A549 (cell line): ENCODE results near the gene ANKHD1. TPM values are rescaled to one million over a fixed set of nuclear protein-coding genes. Genes with fewer than 3 reads are reported as not detected.

Source experiments
- ATAC-seq, 2 experiments: fragments of 200-7000 bp in 1 of 2; fragments of >200 bp in 1 of 2; cut with Nextera tagmentation in 1 of 2; cut with Tn5 transposase in 1 of 2; 3 replicates each; pipeline versions ENCODE4 v1.8.0 to v1.9.1; 2018 to 2020; ENCODE audit warnings: mild to moderate bottlenecking in 1 of 2, moderate library complexity in 1 of 2
- CTCF ChIA-PET: fragments of 300-600 bp; sonication (Branson Sonifier 250); formaldehyde crosslinking; extraction: SDS; loops from one replicate; lab custom pipeline; 2021; ENCODE audit warnings: antibody characterized with exemption, inconsistent platforms; lab: Yijun Ruan, JAX
- POLR2A ChIA-PET: fragments of 350-600 bp; formaldehyde crosslinking; extraction: SDS; loops from one replicate; lab custom pipeline; 2021; ENCODE audit warnings: antibody characterized with exemption, inconsistent platforms; lab: Yijun Ruan, JAX
- DNase-seq, 2 experiments: peaks; one replicate each; pipeline versions ENCODE4 v3.0.0 to v3.0.0-alpha.2; 2011 to 2016; ENCODE audit warnings: low read depth in 1 of 2, low spot score in 1 of 2
- FAIRE-seq: peaks from 2 replicates; lab custom pipeline; 2011; peaks lifted over from hg19 to GRCh38; lab: Jason Lieb, UNC
- H3K27ac ChIP-seq, 2 experiments: fragments of >200 bp; sonication (Bioruptor Twin); formaldehyde crosslinking; 3 replicates each; pipeline ENCODE4 v1.5.1; 2016 to 2017
- H3K4me1 ChIP-seq: fragments of >200 bp; sonication (Bioruptor Twin); formaldehyde crosslinking; 3 replicates; pipeline ENCODE4 v1.6.1; 2016
- H3K4me2 ChIP-seq: fragments of >200 bp; sonication (Bioruptor Twin); formaldehyde crosslinking; 3 replicates; pipeline ENCODE4 v1.6.1; 2016
- H3K4me3 ChIP-seq: fragments of >200 bp; sonication (Bioruptor Twin); formaldehyde crosslinking; 3 replicates; pipeline ENCODE4 v1.5.1; 2016
- H3K9me3 ChIP-seq: fragments of >200 bp; sonication (Bioruptor Twin); formaldehyde crosslinking; 3 replicates; pipeline ENCODE4 v1.6.1; 2016
- BHLHE40 ChIP-seq: IDR thresholded peaks from 2 replicates; pipeline ENCODE4 v1.6.1; 2012; ENCODE audit warnings: low read depth, low read length, inconsistent platforms
- CBX2 ChIP-seq: fragments of 200-600 bp; sonication (generic); IDR thresholded peaks from 2 replicates; pipeline ENCODE4 v1.6.1; 2016; ENCODE audit warnings: low read depth, mild to moderate bottlenecking, borderline replicate concordance
- CBX8 ChIP-seq: fragments of 200-600 bp; sonication (generic); IDR thresholded peaks from 2 replicates; pipeline ENCODE4 v1.6.1; 2016
- CHD4 ChIP-seq: fragments of 200-600 bp; sonication (generic); IDR thresholded peaks from 2 replicates; pipeline ENCODE4 v1.6.1; 2016; ENCODE audit warnings: antibody characterized with exemption, mild to moderate bottlenecking, borderline replicate concordance
- EHF ChIP-seq: fragments of 250-450 bp; sonication (Bioruptor Pico); IDR thresholded peaks from 2 replicates; pipeline ENCODE4 v1.5.0; 2020; ENCODE audit warnings: mild to moderate bottlenecking
- ESRRA ChIP-seq: fragments of 150-350 bp; IDR thresholded peaks from 2 replicates; pipeline ENCODE4 v1.6.1; 2014; ENCODE audit warnings: mild to moderate bottlenecking, low read length, borderline replicate concordance
- HEYL ChIP-seq: fragments of 250-450 bp; sonication (Bioruptor Pico); IDR thresholded peaks from 2 replicates; pipeline ENCODE4 v1.8.0; 2021; ENCODE audit warnings: mild to moderate bottlenecking, moderate library complexity
- JUN ChIP-seq, 2 experiments: fragments of >200 bp; sonication (Bioruptor Twin); formaldehyde crosslinking; IDR thresholded peaks; 2 replicates in 1 of 2; 3 replicates in 1 of 2; pipeline ENCODE4 v1.6.1; 2016 to 2017
- JUNB ChIP-seq: fragments of >200 bp; sonication (Bioruptor Twin); formaldehyde crosslinking; IDR thresholded peaks from 2 replicates; pipeline ENCODE4 v1.6.1; 2016
- MAFK ChIP-seq: fragments of 450-650 bp; IDR thresholded peaks from 2 replicates; pipeline ENCODE4 v1.6.1; 2014; ENCODE audit not compliant: partially characterized antibody
- MAZ ChIP-seq: fragments of 150-350 bp; IDR thresholded peaks from 2 replicates; pipeline ENCODE4 v1.6.1; 2014; ENCODE audit warnings: antibody characterized with exemption, low read depth, low read length, borderline replicate concordance
- MYC ChIP-seq: IDR thresholded peaks from 2 replicates; pipeline ENCODE4 v1.6.1; 2012; ENCODE audit warnings: mild to moderate bottlenecking, inconsistent platforms, low read length, improper control_type of control experiment, borderline replicate concordance
- NFE2L2 ChIP-seq: fragments of 150-350 bp; conservative IDR thresholded peaks from 2 replicates; pipeline ENCODE4 v1.6.1; 2014; ENCODE audit warnings: low read length
- NPAS2 ChIP-seq: fragments of 250-450 bp; sonication (Bioruptor Pico); IDR thresholded peaks from 2 replicates; pipeline ENCODE4 v1.8.0; 2022; ENCODE audit warnings: mild to moderate bottlenecking, moderate library complexity, borderline replicate concordance
- PHF8 ChIP-seq: fragments of 200-600 bp; sonication (generic); IDR thresholded peaks from 2 replicates; pipeline ENCODE4 v1.6.1; 2016; ENCODE audit warnings: low read depth, mild to moderate bottlenecking, antibody characterized with exemption, moderate library complexity, borderline replicate concordance
- RCOR1 ChIP-seq: fragments of 150-350 bp; IDR thresholded peaks from 2 replicates; pipeline ENCODE4 v1.6.1; 2014; ENCODE audit warnings: antibody characterized with exemption, low read length, low read depth
- RFX5 ChIP-seq: fragments of 450-650 bp; IDR thresholded peaks from 2 replicates; pipeline ENCODE4 v1.7.1; 2014; ENCODE audit warnings: antibody characterized with exemption, mild to moderate bottlenecking, moderate library complexity
- TFCP2L1 ChIP-seq: fragments of 250-450 bp; sonication (Bioruptor Pico); IDR thresholded peaks from 2 replicates; pipeline ENCODE4 v1.5.0; 2021; ENCODE audit warnings: mild to moderate bottlenecking
- ZNF302 ChIP-seq: fragments of 250-450 bp; sonication (Bioruptor Pico); IDR thresholded peaks from 2 replicates; pipeline ENCODE4 v1.9.0; 2021; ENCODE audit warnings: inconsistent platforms, mild to moderate bottlenecking, moderate library complexity
- ZSCAN20 ChIP-seq: fragments of 250-450 bp; sonication (Bioruptor Pico); IDR thresholded peaks from 2 replicates; pipeline ENCODE4 v1.8.0; 2022; ENCODE audit warnings: mild to moderate bottlenecking, moderate library complexity
- WGBS: methylation state at CpG from one replicate; pipeline ENCODE4 v1.1.6; 2017; ENCODE audit errors: missing lambda C conversion rate; 5-methylcytosine and 5-hydroxymethylcytosine counted together
- polyA plus RNA-seq, 4 experiments: library from polyadenylated mRNA; depleted of rRNA in 3 of 4; stranded (reverse); fragments of >200 nt; fragmentation: RNase III in 1 of 4; extraction: RNeasy Plus Mini Kit Qiagen cat#74134 plus additional on column Dnase treatment in 1 of 4; gene quantifications; 2 replicates in 3 of 4; 3 replicates in 1 of 4; pipeline ENCODE4 v1.2.3, GENCODE V29; 2011 to 2017
- TF ChIP-seq, protein P1 (sequence below): IDR thresholded peaks from 2 replicates; pipeline ENCODE4 v1.6.1; 2012
- TF ChIP-seq, protein P2 (sequence below): fragments of >200 bp; sonication (Bioruptor Twin); formaldehyde crosslinking; IDR thresholded peaks from 3 replicates; pipeline ENCODE4 v1.6.1; 2016
- TF ChIP-seq, protein P3 (sequence below): fragments of >200 bp; sonication (Bioruptor Twin); formaldehyde crosslinking; IDR thresholded peaks from 2 replicates; pipeline ENCODE4 v1.6.1; 2016
- TF ChIP-seq, protein P4 (sequence below): fragments of 250-450 bp; sonication (Bioruptor Pico); IDR thresholded peaks from 2 replicates; pipeline ENCODE4 v1.5.0; 2020; ENCODE audit warnings: low read depth, mild to moderate bottlenecking, moderate library complexity
- TF ChIP-seq, protein P5 (sequence below): fragments of 450-650 bp; IDR thresholded peaks from 2 replicates; pipeline ENCODE4 v1.6.1; 2014; ENCODE audit warnings: antibody characterized with exemption
- TF ChIP-seq, protein P6 (sequence below): fragments of >200 bp; sonication (Bioruptor Twin); formaldehyde crosslinking; IDR thresholded peaks from 3 replicates; pipeline ENCODE4 v1.5.1; 2016

Gene ANKHD1
- polyA plus RNA-seq, 2 of the 4 experiments (the other 2 are of a cell fraction), result 46.9 to 94.1 TPM

DNA sequence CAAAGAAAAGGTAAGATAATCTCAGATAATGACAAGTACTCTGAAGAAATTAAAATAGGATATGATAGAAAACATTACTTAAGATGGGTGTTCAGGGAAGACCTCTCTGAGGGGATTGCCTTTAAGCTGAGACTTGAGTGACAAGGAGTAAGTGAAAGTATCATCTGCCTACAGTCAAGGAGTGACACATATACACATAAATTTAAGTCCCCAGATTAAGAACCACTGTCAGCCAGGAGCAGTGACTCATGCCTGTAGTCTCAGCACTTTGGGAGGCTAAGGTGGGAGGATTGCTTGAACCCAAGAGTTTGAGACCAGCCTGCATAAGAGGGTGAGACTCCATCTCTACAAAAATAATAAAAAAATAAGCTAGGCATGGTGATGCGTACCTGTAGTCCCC is 19.7 kb upstream of the ANKHD1 start:
- CTCF ChIA-PET, result interaction anchor here (0.5 to 7.6 kb wide), 4 partner anchors 9 to 137 kb away, joined by 3 to 49 read pairs (median 3); no protein-coding TSS in a partner anchor
- DNase-seq (no peak), ATAC-seq (no peak), FAIRE-seq (no peak)
- TF ChIP-seq, protein P1, sequence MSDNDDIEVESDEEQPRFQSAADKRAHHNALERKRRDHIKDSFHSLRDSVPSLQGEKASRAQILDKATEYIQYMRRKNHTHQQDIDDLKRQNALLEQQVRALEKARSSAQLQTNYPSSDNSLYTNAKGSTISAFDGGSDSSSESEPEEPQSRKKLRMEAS, result no peak
- TF ChIP-seq, protein P2, sequence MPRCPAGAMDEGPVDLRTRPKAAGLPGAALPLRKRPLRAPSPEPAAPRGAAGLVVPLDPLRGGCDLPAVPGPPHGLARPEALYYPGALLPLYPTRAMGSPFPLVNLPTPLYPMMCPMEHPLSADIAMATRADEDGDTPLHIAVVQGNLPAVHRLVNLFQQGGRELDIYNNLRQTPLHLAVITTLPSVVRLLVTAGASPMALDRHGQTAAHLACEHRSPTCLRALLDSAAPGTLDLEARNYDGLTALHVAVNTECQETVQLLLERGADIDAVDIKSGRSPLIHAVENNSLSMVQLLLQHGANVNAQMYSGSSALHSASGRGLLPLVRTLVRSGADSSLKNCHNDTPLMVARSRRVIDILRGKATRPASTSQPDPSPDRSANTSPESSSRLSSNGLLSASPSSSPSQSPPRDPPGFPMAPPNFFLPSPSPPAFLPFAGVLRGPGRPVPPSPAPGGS, result no peak
- 94% methylated on average over 1 of the region's 1 CpG for WGBS
- H3K27ac ChIP-seq, result no peak overlapping the region
- H3K4me1 ChIP-seq, result no peaks in the 10 kb centered on the region
- no peak overlapping the region for H3K4me2 ChIP-seq
- POLR2A ChIA-PET, result no interaction called here
- no peak overlapping the region for H3K4me3 ChIP-seq
- H3K9me3 ChIP-seq, result peaks cover 6% of the 10 kb centered on the region; the same call in 1 of the 3 replicates

- FAIRE-seq (no peak), ATAC-seq (no peak), DNase-seq (no peak)
- peaks cover 6% of the 10 kb centered on the region; the same call in 1 of the 3 replicates for H3K9me3 ChIP-seq
- ChIA-PET CTCF (interaction anchor here (0.9 to 7.6 kb wide), 2 partner anchors 10 to 138 kb away, joined by 3 to 49 read pairs; no protein-coding TSS in a partner anchor), POLR2A (interaction anchor here (0.7 kb wide), 1 partner anchor 18 kb away, joined by 5 read pairs; no protein-coding TSS in a partner anchor)
- H3K27ac ChIP-seq, result no peak overlapping the region
- H3K4me3 ChIP-seq, result no peak overlapping the region
- H3K4me1 ChIP-seq, result no peaks in the 10 kb centered on the region
- H3K4me2 ChIP-seq, result no peak overlapping the region
- TF ChIP-seq MAFK, result peak; percentile 90
- TF ChIP-seq, protein P3, sequence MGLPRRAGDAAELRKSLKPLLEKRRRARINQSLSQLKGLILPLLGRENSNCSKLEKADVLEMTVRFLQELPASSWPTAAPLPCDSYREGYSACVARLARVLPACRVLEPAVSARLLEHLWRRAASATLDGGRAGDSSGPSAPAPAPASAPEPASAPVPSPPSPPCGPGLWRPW, result no peak
Measured at GRCh38 chr5:140382866-140383265, 18.8 kb upstream of the ANKHD1 start.

- 75% methylated on average over 2 of the region's 2 CpGs for WGBS
- CTCF ChIA-PET, result interaction anchor here (7.6 kb wide), 1 partner anchor 10 kb away, joined by 49 read pairs; no protein-coding TSS in a partner anchor
Measured at GRCh38 chr5:140383300-140383699, 18.3 kb upstream of the ANKHD1 start.

DNA sequence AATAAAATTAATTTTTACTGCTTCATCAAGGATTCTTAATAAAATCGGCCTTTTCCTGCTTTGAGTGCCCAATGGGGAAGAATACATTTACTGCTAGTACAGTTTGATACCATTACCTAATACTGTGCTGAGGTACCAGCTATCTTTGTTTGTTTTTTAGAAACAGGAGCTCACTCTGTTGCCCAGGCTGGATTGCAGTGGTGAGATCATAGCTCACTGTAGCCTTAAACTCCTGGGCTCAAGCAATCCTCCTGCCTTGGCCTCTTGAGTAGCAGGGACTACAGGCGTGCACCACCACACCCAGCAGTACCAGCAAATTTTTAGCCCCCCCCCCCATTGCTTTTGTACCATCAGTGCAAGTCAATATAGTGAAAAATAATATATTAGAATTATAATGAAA is 13.6 kb upstream of the ANKHD1 start:
- 73% methylated on average over 2 of the region's 2 CpGs for WGBS
- no peak for ATAC-seq
- ChIA-PET CTCF (interaction anchor here (1.3 to 7.6 kb wide), 6 partner anchors 10 to 25 kb away, joined by 3 to 49 read pairs (median 7); no protein-coding TSS in a partner anchor), POLR2A (no interaction called here)
- no peak for DNase-seq
- Histone ChIP-seq H3K4me2 (no peak overlapping the region), H3K4me3 (no peak overlapping the region), H3K4me1 (no peaks in the 10 kb centered on the region), H3K27ac (no peak overlapping the region), H3K9me3 (no peaks in the 10 kb centered on the region)
- no peak for FAIRE-seq
- TF ChIP-seq ZSCAN20 (CRISPR knock-in tag), result no peak
- TF ChIP-seq MYC, result no peak
- no peak for TF ChIP-seq CBX8
- TF ChIP-seq CBX2, result no peak
- TF ChIP-seq JUNB, result no peak
- TF ChIP-seq EHF (CRISPR knock-in tag), result no peak
- TF ChIP-seq MAZ, result no peak
- no peak for TF ChIP-seq BHLHE40
- no peak for TF ChIP-seq MAFK
- TF ChIP-seq, protein P4, sequence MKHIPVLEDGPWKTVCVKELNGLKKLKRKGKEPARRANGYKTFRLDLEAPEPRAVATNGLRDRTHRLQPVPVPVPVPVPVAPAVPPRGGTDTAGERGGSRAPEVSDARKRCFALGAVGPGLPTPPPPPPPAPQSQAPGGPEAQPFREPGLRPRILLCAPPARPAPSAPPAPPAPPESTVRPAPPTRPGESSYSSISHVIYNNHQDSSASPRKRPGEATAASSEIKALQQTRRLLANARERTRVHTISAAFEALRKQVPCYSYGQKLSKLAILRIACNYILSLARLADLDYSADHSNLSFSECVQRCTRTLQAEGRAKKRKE (CRISPR knock-in tag), result no peak
- TF ChIP-seq RFX5, result no peak
- TF ChIP-seq JUN (IDR thresholded peaks at IDR 0.05), result no peak
- no peak for TF ChIP-seq PHF8
- TF ChIP-seq HEYL (CRISPR knock-in tag), result no peak
- TF ChIP-seq, protein P5, sequence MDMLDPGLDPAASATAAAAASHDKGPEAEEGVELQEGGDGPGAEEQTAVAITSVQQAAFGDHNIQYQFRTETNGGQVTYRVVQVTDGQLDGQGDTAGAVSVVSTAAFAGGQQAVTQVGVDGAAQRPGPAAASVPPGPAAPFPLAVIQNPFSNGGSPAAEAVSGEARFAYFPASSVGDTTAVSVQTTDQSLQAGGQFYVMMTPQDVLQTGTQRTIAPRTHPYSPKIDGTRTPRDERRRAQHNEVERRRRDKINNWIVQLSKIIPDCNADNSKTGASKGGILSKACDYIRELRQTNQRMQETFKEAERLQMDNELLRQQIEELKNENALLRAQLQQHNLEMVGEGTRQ, result no peak

More at GRCh38 chr5:140383300-140383699, 18.3 kb upstream of the ANKHD1 start:
- Histone ChIP-seq H3K4me3 (no peak overlapping the region), H3K9me3 (peaks cover 6% of the 10 kb centered on the region; the same call in 1 of the 3 replicates), H3K27ac (no peak overlapping the region), H3K4me2 (no peak overlapping the region), H3K4me1 (no peaks in the 10 kb centered on the region)
- TF ChIP-seq MYC (no peak), ZNF302 (no peak), NFE2L2 (no peak), RCOR1 (no peak), ESRRA (no peak), TFCP2L1 (CRISPR knock-in tag) (no peak), NPAS2 (CRISPR knock-in tag) (no peak), CHD4 (no peak), JUN (IDR thresholded peaks at IDR 0.05) (no peak)
- TF ChIP-seq, protein P6, sequence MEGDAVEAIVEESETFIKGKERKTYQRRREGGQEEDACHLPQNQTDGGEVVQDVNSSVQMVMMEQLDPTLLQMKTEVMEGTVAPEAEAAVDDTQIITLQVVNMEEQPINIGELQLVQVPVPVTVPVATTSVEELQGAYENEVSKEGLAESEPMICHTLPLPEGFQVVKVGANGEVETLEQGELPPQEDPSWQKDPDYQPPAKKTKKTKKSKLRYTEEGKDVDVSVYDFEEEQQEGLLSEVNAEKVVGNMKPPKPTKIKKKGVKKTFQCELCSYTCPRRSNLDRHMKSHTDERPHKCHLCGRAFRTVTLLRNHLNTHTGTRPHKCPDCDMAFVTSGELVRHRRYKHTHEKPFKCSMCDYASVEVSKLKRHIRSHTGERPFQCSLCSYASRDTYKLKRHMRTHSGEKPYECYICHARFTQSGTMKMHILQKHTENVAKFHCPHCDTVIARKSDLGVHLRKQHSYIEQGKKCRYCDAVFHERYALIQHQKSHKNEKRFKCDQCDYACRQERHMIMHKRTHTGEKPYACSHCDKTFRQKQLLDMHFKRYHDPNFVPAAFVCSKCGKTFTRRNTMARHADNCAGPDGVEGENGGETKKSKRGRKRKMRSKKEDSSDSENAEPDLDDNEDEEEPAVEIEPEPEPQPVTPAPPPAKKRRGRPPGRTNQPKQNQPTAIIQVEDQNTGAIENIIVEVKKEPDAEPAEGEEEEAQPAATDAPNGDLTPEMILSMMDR, result no peak
- TF ChIP-seq, protein P1, result no peak
- POLR2A ChIA-PET, result interaction anchor here (0.7 kb wide), 1 partner anchor 18 kb away, joined by 5 read pairs; no protein-coding TSS in a partner anchor
- ATAC-seq (no peak), DNase-seq (no peak), FAIRE-seq (no peak)
